Panc1 (cell line): Measurements from ENCODE around the gene ADAMTSL3.

ENCODE experiments used
- POLR2AphosphoS5 ChIP-seq: IDR thresholded peaks from 2 replicates; pipeline ENCODE4 v1.6.1; 2012; ENCODE audit warnings: mild to moderate bottlenecking, low read depth, low read length, moderate library complexity
- REST ChIP-seq, 2 experiments: IDR thresholded peaks; 2 replicates each; pipeline ENCODE4 v1.6.1; 2011 to 2012; ENCODE audit warnings: low read depth in 2 of 2, control low read depth in 1 of 2, low read length in 1 of 2, mild to moderate bottlenecking in 1 of 2, moderate library complexity in 1 of 2; ENCODE audit not compliant: insufficient read depth in 1 of 2
- SIN3A ChIP-seq: IDR thresholded peaks from 2 replicates; pipeline ENCODE4 v1.6.1; 2012; ENCODE audit warnings: low read depth, mild to moderate bottlenecking, low read length, moderate library complexity, borderline replicate concordance; ENCODE audit not compliant: insufficient read depth
- TCF7L2 ChIP-seq: IDR thresholded peaks from 2 replicates; pipeline ENCODE4 v1.6.1; 2011; ENCODE audit warnings: mild to moderate bottlenecking, low read depth, low read length, inconsistent platforms
- TF ChIP-seq, protein P1 (sequence below): fragments of 450-650 bp; IDR thresholded peaks from 2 replicates; pipeline ENCODE4 v1.5.1; 2017; ENCODE audit warnings: mild to moderate bottlenecking

DNA sequence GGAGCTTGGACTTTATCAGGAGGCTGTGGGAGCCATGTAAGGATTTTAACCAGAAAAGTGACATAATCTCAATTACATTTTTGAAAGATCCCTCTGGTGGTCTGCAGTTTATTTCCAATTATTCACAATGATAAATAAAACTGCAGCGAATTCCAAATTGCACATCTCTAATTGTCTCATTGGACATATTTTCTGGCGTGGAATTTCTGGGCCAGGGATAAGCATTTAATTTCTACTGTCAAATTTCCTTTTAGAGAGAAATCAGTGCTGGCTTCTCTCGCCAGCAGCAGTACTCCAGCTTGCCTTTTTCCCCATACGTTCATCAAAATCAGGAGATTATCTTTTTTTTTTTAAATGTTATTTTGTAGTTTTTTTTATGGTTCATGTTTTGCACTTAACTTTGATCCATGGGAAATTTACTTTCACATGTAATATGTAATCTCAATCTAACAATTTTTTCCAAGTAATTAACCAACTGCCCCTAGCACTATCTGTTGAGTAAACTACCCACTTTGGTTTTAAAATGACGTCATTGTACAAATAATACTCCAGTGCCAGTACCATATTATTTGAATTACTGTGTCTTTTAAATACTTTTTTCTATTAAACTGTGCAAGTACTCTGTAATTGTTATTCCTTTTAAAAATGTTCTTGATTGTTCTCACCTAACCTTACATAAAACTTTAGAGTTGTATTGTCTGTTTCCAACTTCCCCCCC is 251.8 kb downstream of the ADAMTSL3 start:
- no peak for TF ChIP-seq POLR2AphosphoS5
- TF ChIP-seq, protein P1, sequence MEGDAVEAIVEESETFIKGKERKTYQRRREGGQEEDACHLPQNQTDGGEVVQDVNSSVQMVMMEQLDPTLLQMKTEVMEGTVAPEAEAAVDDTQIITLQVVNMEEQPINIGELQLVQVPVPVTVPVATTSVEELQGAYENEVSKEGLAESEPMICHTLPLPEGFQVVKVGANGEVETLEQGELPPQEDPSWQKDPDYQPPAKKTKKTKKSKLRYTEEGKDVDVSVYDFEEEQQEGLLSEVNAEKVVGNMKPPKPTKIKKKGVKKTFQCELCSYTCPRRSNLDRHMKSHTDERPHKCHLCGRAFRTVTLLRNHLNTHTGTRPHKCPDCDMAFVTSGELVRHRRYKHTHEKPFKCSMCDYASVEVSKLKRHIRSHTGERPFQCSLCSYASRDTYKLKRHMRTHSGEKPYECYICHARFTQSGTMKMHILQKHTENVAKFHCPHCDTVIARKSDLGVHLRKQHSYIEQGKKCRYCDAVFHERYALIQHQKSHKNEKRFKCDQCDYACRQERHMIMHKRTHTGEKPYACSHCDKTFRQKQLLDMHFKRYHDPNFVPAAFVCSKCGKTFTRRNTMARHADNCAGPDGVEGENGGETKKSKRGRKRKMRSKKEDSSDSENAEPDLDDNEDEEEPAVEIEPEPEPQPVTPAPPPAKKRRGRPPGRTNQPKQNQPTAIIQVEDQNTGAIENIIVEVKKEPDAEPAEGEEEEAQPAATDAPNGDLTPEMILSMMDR, result no peak
- TF ChIP-seq TCF7L2, result no peak
- TF ChIP-seq SIN3A, result no peak
- TF ChIP-seq REST (IDR thresholded peaks at IDR 0.05; ENCODE audit: insufficient read depth in 1 of 2, low read depth in 2 of 2, low read length in 1 of 2), result no peak
